Measurements from ENCODE around the gene SNAI1.
"Not testable (repeated sequence)": the region's sequence is repeated elsewhere in the genome, so short reads cannot be mapped to it uniquely, and the experiment has no call there.

The SNAI1 gene

DNA sequence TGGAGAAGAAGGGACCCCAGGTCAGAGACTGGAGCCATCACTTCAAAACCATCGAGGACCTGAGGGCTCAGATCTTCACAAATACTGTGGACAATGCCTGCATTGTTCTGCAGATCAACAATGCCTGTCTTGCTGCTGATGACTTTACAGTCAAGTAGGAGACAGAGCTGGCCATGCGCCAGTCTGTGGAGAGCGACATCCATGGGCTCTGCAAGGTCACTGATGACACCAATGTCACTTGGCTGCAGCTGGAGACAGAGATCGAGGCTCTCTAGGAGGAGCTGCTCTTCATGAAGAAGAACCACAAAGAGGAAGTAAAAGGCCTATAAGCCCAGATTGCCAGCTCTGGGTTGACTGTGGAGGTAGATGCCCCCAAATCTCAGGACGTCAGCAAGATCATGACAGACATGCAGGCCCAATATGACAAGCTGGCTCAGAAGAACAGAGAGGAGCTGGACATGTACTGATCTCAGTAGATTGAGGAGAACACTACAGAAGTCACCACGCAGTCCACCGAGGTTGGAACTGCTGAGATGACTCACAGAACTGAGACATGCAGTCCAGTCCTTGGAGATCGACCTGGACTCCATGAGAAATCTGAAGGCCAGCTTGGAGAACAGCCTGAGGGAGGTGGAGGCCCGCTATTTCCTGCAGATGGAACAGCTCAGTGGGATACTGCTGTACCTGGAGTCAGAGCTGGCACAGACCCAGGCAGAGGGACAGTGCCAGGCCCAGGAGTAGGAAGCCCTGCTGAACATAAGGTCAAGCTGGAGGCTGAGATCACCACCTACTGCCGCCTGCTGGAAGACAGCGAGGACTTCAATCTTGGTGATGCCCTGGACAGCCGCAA, 25.5 kb upstream of the SNAI1 start:
- in situ Hi-C loops (cut with HindIII; ENCODE audit: low pct_ligation_motif_present, low pct_unique_long_range_greater_than_20kb, low sequenced_read_pairs); DNase-seq: not testable (repeated sequence)

DNA sequence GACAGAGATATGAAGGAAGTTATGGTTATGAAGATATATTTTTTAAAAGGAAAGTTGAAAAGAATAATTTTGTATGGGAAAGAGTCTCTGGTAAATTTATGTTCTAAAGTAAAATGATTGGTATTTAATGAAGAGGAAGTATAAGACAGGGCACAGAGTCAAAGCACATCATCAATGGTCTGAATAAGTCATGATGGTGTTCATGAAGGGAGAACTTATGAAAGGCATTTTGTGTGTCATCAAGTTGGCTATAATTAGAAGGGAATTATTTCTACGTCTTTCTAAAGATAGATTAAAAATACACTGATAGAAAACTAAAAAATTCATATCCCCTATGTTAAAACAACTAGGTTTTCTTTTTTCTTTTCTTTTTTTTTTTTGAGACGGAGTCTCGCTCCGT, 21.4 kb upstream of the SNAI1 start:
- DNase-seq: no peak
- in situ Hi-C loops (cut with HindIII; ENCODE audit: low pct_ligation_motif_present, low pct_unique_long_range_greater_than_20kb, low sequenced_read_pairs): no loop called here

DNA sequence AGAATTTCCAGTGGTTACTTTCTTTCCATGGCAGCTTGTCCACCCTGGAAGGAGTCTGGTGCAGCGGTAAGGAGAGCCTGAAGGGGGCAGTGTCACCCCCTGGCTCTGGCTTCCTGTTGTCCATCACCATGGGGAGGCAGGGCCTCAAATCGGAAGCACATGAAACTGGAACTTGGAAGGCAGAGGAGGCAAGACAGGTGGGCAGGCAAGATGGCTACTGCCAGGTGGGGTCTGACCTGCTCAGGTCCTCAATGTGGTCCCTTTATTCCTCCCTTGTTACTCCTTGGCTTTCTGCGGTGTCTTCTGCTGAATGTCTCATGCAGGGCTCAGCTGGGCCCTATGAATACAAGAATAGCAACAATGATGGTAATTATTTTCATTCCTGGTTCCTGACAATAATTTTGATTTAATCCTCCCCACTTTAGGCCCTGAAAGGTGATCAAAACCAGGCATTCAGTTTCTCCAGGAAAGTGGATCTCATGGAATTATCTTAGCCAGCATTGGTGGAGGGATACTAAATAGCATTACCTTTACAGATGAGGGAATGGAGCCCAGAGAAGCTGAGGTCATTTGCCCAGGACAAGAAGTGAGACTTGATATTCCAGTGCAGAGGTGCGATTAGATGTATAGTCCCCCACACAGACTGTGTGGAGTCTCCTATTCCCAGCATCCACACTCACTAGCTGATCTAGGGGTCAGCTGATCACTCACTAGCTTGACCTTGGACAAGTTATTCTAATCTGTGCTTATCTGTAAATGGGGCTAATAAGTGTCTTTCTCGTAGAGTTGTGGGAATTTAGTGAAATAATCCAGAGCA, 17.6 kb upstream of the SNAI1 start:
- DNase-seq: peak; percentile 63
- in situ Hi-C loops (cut with HindIII; ENCODE audit: low pct_ligation_motif_present, low pct_unique_long_range_greater_than_20kb, low sequenced_read_pairs): no loop called here

DNA sequence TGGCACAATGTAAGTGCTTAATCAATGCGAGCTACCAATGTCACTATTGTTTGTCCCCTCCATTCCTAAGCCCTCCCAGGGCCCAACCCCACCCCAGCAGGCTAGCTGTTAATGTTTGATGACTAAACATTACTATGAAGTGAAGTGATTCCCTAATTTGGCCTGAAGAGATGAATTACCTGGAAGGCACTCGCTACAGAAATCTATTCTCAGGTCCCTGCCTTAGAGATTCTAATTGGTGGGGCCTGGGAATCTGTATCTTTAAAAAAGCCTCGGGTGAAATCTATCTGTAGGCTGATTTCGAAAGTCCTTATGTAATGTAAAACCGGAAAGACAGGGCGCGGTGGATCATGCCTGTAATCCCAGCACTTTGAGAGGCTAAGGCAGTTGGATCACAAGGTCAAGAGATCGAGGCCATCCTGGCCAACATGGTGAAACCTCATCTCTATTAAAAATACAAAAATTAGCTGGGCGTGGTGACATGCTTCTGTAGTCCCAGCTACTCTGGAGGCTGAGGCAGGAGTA, 16.9 kb upstream of the SNAI1 start:
- in situ Hi-C loops (cut with HindIII; ENCODE audit: low pct_ligation_motif_present, low pct_unique_long_range_greater_than_20kb, low sequenced_read_pairs): no loop called here
- DNase-seq: no peak

DNA sequence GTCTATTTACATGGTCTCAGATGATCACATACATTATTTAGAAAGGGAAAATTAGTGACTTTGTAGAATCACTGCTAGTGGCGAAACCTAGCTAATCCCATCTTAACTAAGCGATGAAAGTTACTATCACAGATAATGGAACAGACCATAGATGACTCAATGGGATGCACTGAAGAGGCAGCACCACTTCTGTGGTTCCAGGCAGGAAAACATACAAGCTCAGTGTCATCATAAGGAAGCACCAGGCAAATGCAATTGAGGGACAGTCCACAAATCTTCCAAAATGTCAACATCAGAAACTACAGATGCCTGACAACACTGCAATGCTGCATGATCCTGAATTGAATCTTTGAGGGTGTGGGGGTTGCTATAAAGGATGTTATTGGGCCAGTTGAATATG, 15.9 kb upstream of the SNAI1 start:
- DNase-seq: no peak
- in situ Hi-C loops (cut with HindIII; ENCODE audit: low pct_ligation_motif_present, low pct_unique_long_range_greater_than_20kb, low sequenced_read_pairs): no loop called here

DNA sequence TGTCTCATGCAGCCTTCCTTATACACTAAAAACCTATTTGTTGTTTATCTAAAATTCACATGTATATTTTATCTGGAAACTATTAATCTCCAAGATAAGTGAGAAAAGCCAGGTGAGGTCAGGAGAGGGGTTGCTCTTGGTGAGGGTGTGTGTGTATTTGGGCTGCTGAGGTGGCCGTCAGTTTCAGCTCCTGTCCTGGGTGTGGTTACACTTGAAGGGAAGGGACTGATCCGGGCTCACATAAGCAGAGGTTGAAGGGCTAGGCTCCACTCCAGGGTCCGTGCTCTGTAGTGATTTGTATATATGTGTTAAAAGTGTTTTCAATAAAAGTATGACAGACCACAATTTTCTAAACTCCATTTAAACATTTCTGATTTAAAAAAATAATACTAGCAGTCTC, 13.5 kb upstream of the SNAI1 start:
- in situ Hi-C loops (cut with HindIII; ENCODE audit: low pct_ligation_motif_present, low pct_unique_long_range_greater_than_20kb, low sequenced_read_pairs): no loop called here

DNA sequence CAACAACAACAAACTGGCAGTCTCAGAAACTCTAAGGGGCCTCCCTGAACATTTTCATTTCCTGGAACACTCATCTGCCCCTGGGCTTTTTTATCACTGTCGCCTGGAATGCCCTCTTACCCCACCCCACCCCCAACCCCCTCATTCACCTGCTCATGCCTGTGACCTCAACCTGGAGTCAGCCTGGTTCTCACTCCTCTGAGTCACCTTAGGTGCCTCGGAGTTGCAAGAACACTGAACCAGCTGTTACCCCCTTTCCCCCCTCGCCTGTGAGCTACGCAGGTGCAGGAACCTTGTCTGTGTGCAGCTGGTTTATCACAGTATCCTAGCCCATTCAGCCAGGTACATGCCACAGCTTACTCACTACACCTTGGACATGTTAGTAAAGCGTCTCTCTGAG, 12.8 kb upstream of the SNAI1 start:
- no peak for DNase-seq
- in situ Hi-C loops (cut with HindIII; ENCODE audit: low pct_ligation_motif_present, low pct_unique_long_range_greater_than_20kb, low sequenced_read_pairs): no loop called here

More for the DNA sequence above, 13.5 kb upstream of the SNAI1 start:
- DNase-seq: no peak

DNA sequence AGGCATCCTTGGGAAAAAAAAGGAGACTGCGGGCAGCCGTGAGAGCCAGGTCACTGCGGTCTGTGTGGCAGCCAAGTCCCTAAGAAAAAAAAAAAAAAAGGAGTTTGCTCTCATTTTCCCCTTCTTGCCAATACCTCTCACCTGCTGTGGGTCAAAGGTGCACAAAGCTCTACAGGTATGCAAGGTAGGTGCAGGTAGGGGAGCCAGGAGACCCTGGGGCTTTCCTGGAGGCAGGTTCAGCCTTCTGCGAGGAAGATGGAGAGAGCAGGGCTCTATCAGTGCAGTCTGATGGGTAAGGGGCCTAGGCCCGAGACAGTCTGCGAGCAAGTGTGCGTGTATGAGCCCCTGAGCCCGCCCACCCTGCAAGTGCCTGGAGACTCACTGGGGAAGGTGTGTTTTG, 12.3 kb upstream of the SNAI1 start:
- in situ Hi-C loops (cut with HindIII; ENCODE audit: low pct_ligation_motif_present, low pct_unique_long_range_greater_than_20kb, low sequenced_read_pairs): no loop called here

DNA sequence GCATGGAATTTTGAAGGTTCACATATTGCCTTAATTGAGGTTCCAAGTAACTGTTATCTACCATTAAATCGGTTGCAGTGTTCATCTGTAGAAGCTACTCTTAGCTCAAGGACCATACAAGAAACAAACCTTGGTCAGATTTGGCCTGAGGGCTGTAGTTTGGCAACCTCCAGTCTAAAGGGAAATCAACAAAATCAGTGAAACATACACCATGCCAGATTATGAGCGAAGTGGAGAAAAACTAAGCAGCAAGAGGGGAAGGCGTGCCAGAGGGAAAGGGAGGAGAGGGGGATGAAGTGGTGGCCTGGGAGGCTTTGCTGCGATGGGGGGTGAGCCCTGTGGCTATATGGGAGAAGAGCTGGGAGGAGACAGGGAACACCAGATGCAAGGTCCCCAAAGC, 8.8 kb upstream of the SNAI1 start:
- no peak for DNase-seq
- in situ Hi-C loops (cut with HindIII; ENCODE audit: low pct_ligation_motif_present, low pct_unique_long_range_greater_than_20kb, low sequenced_read_pairs): no loop called here

More for the DNA sequence above, 12.3 kb upstream of the SNAI1 start:
- DNase-seq: no peak

DNA sequence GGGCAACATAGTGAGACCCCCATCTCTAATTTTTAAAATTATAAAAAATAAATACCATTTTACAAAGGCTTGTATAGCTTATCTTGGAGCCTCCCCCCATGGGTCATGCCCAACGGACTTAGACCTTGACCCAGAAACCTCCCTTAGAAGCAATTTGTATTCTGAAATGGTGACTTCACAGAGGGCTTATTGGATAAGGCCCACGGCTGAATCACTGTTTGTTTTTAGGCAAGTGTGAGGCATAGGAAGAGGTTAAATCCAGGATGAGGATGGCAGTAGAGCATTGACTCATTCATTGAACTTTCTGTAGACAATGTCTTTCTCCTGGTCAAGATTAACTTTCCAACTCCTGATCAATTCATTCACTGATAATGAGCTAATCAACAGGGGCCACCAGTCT, 6.2 kb upstream of the SNAI1 start:
- in situ Hi-C loops (cut with HindIII; ENCODE audit: low pct_ligation_motif_present, low pct_unique_long_range_greater_than_20kb, low sequenced_read_pairs): no loop called here

DNA sequence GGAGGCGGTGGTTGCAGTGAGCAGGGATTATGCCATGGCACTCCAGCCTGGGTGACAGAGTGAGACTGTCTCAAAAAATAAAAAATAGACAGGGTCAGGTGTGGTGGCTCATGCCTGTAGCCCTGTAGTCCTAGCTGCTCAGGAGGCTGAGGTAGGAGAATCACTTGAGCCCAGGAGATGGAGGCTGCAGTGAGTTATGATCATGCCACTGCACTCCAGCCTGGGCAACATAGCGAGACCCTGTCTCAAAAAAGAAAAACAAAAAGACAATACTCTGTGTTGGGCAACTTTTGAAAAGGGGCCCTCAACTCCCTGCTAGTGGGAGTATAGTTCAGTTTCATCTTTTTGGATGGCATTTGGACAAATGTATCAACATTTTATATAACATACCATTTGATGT, 5.0 kb upstream of the SNAI1 start:
- in situ Hi-C loops (cut with HindIII; ENCODE audit: low pct_ligation_motif_present, low pct_unique_long_range_greater_than_20kb, low sequenced_read_pairs); DNase-seq: not testable (repeated sequence)

More for the DNA sequence above, 6.2 kb upstream of the SNAI1 start:
- no peak for DNase-seq

DNA sequence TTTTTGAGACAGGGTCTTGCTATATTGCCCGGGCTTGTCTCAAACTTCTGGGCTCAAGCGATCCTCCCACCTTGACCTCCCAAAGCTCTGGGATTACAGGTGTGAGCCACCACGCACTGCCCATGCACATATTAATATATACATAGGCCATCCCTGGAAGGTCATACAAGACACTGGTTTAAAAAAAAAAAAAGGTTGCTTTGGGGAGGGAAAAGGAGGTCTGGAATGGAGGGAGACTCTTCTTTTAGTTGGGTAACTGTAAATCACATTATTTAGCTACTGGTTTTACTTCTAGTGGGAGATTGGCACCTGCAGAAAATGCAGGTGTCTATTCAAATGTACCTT, 4.1 kb upstream of the SNAI1 start:
- no peak for DNase-seq
- in situ Hi-C loops (cut with HindIII; ENCODE audit: low pct_ligation_motif_present, low pct_unique_long_range_greater_than_20kb, low sequenced_read_pairs): no loop called here

DNA sequence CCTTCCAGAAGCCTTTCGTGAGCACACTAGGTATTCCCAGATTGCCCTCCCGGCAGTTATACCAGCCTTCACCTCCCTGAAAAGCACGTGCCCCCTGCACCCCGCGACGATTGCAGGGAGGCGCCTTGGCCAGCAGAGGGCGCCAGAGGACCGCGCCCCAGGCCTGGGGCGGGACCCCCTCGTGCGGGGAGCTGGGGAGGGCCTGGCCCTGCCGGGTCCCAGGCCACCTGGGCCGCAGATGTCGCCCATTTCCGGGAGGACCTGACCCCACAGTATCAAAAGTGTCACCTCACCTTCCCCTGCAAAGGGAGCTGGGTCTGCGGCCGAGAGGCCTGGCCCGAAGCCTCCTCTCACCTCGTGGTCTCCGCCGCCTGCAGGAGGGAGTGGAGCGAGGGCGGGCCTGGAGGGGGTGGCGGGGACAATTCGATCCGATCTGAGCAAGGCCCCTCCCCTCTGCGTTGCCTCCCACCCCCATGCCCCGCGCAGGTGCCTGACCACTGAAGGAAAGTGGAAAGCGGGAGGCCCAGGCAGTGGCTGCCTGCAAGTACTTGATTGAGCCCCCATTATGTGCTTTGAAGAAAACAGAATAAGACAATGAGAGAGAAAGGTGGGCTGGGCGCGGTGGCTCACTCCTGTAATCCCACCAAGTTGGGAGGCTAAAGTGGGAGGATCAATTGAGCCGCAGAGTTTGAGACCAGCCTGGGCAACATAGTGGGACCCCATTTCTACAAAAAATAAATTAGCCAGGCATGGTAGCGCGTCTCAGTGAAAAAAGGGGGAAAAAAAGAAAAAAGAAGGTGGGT, 3.5 kb upstream of the SNAI1 start:
- in situ Hi-C loops (cut with HindIII; ENCODE audit: low pct_ligation_motif_present, low pct_unique_long_range_greater_than_20kb, low sequenced_read_pairs): no loop called here

DNA sequence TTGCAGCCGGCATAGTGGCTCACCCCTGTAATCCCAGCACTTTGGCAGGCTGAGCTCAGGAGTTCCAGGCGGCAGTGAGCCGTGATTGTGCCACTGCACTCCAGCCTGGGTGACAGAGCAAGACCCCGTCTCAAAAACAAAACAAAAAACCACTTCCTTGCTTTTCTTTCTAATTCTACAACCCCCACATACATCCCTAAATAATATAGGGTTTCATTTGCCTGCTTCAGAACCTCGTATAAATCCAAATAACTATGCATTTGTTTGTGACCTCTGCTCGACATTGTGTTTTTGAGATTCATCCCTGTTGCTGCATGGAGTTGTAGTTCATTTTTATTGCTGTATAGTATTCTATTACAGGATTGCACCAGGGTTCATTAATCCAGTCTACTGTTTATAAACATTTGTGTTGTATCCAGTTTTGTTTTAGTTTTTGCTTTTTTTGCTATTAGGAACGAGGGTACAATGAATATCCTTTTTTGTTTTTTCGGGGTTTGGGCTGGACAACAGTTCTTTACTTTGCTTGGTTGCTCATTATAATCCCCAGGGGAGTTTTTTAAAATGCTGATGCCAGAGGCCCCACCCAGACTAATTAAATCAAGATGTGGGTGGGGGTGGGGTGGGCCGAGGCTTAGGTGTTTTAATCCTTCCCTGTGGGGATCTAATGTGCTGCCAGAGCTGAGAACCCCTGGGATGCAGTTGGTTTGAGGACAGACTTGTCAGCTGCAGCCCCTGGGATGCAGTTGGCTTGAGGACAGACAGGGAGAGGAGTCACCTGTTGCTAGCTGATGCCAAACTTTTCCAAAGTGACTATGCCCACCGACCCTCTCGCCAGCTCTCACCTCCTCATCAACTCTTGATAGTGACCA, 2.4 kb upstream of the SNAI1 start:
- no peak for DNase-seq
- in situ Hi-C loops (cut with HindIII; ENCODE audit: low pct_ligation_motif_present, low pct_unique_long_range_greater_than_20kb, low sequenced_read_pairs): no loop called here

More for the DNA sequence above, 3.5 kb upstream of the SNAI1 start:
- DNase-seq: peak; percentile 45

DNA sequence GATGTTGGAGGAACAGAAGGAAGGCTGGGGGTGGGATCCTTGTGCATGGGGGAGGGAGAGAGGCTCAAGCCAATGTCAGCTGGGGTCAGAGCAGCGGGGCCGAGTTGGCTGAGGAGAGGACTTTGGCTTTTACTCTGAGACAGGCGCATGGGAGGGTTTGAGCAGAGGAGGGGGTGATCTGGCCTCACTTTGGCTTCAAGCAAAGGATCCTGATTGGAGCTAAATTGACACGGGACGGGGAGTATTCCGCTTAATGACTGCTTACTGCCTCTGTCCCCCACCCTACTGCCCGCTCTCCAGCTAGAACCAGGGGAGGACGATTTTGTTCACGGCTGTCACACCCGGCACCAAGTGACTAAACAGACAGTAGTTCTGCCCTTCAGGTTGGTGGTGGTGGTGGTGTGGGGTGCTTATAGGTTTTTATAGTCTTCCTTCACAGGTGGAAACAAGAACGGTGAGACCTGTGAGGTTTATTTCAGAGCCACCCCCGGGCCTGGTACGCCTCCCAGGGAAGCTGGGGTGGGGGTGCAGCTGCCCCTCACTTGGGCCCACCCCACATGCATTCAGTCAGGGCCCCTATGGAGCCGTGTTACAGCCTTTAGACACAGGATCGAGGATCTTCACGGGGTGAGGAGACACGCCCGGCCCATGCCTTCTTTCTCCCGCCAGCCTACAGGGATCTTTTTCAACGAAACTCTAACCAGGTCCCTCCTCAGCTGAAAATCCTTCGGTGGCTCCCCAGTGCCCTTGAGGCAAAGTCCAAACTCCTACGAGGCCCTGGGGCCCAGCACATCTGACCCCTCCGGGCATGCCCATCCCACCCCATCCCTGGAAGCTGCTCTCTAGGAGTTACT, 1.3 kb upstream of the SNAI1 start:
- no peak for DNase-seq
- in situ Hi-C loops (cut with HindIII; ENCODE audit: low pct_ligation_motif_present, low pct_unique_long_range_greater_than_20kb, low sequenced_read_pairs): no loop called here

DNA sequence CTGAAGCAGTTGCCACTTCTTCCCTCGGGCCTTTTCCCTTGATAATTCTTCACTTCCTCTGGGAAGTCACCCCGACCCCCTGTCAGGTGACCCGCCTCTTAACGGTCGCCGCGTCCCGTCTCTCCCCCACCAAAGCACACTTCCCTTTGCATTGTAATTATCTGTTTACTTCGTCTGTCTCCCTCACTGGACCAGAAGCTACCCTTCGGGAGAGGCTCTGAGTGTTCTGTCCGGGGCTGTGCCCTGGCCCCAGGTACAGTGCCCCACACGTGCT, 771 bp upstream of the SNAI1 start:
- in situ Hi-C loops (cut with HindIII; ENCODE audit: low pct_ligation_motif_present, low pct_unique_long_range_greater_than_20kb, low sequenced_read_pairs): no loop called here
- no peak for DNase-seq

DNA sequence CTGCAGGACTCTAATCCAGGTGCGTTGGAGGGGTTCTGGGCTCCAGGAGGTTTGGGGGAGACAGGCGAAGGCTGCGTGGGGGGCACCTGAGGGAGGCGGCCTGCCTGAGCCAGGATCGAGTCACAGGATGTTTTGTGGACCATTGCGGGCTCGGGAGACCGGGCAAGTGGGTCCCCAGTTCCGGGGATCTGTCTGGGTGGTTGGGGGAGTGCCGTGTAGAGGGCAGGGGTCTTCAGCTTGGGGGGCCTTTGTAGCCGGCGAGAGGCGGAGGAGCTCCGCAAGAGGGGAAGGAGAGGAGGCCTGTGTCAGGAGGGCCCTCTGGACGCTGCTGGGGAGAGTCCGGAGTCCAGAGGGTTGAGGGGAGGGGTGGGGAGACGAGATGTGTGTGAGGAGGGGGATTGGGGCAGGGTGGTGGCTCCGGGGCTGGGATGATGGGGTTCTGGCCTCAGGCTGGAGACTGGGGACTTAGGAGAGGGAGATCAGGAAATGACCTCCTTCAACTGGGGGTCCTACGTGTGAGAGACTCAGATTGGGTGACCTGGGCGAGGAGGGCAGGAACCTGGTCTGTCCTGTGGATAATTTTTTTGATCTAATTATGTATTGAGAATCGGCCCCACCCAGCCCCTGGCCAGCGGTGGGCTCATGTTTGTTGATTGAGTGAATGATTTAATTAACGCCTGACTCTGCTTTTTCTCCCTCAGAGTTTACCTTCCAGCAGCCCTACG, 505 bp downstream of the SNAI1 start:
- DNase-seq: no peak

More for the DNA sequence above, 505 bp downstream of the SNAI1 start:
- in situ Hi-C loops (cut with HindIII; ENCODE audit: low pct_ligation_motif_present, low pct_unique_long_range_greater_than_20kb, low sequenced_read_pairs): no loop called here
